GM20431 (cell line): ENCODE results near the gene CENPA.
"Not testable (repeated sequence)": the region's sequence is repeated elsewhere in the genome, so short reads cannot be mapped to it uniquely, and the experiment has no call there.

Source experiments
- in situ Hi-C: fragments of 300-500 bp; cut with MseI, MboI; formaldehyde crosslinking; loops from one replicate; pipeline ENCODE4 v1.15.0; 2020; ENCODE audit warnings: low sequenced_read_pairs; ENCODE audit not compliant: unreplicated experiment

The CENPA gene

GRCh38 chr2:26758790-26759321 is 27.0 kb upstream of the CENPA start:
- in situ Hi-C loops: no loop called here

- in situ Hi-C loops: no loop called here
Measured at GRCh38 chr2:26759845-26760244, 26.0 kb upstream of the CENPA start.

GRCh38 chr2:26760991-26761390 is 24.9 kb upstream of the CENPA start:
- in situ Hi-C loops: not testable (repeated sequence)

GRCh38 chr2:26763019-26763418 is 22.8 kb upstream of the CENPA start:
- in situ Hi-C loops: no loop called here

- in situ Hi-C loops: no loop called here
Measured at GRCh38 chr2:26764078-26764887, 21.6 kb upstream of the CENPA start, which contains the start of gene SLC35F6. TSS of gene SLC35F6 (plus strand) at chr2:26764284. CDS start at chr2:26764350, 66 bp downstream.

GRCh38 chr2:26764906-26765305 is 20.9 kb upstream of the CENPA start:
- in situ Hi-C loops: no loop called here

GRCh38 chr2:26765475-26766200 is 20.2 kb upstream of the CENPA start:
- in situ Hi-C loops: no loop called here

- in situ Hi-C loops: no loop called here
Measured at GRCh38 chr2:26767129-26767528, 18.7 kb upstream of the CENPA start.

GRCh38 chr2:26767894-26768487 is 17.9 kb upstream of the CENPA start:
- in situ Hi-C loops: no loop called here

- in situ Hi-C loops: no loop called here
Measured at GRCh38 chr2:26768759-26769088, 17.1 kb upstream of the CENPA start.

- in situ Hi-C loops: no loop called here
Measured at GRCh38 chr2:26769089-26769761, 16.6 kb upstream of the CENPA start.

GRCh38 chr2:26770986-26771586 is 14.8 kb upstream of the CENPA start:
- in situ Hi-C loops: no loop called here

- in situ Hi-C loops: no loop called here
Measured at GRCh38 chr2:26772064-26773001, 13.5 kb upstream of the CENPA start.

- in situ Hi-C loops: no loop called here
Measured at GRCh38 chr2:26776195-26776800, 9.6 kb upstream of the CENPA start.

GRCh38 chr2:26778098-26778497 is 7.8 kb upstream of the CENPA start:
- in situ Hi-C loops: no loop called here

GRCh38 chr2:26778507-26778906 is 7.3 kb upstream of the CENPA start:
- in situ Hi-C loops: no loop called here

- in situ Hi-C loops: no loop called here
Measured at GRCh38 chr2:26780203-26780760, 5.6 kb upstream of the CENPA start.
